A673 (cell line): ENCODE measurements around the gene UPK3A. TPM values are rescaled to one million over a fixed set of nuclear protein-coding genes. Genes with fewer than 3 reads are reported as not detected.

Experiments
- BruUV-seq: library from RNA; stranded (reverse); fragments of 400-500 nt; replicated peaks from 2 replicates; lab custom pipeline; 2021; lab: Mats Ljungman, UMichigan
- CTCF ChIA-PET: fragments of 300-600 bp; sonication (Branson Sonifier 250); formaldehyde crosslinking; loops from one replicate; lab custom pipeline; 2022; ENCODE audit warnings: antibody characterized with exemption; lab: Charles Lee
- POLR2A ChIA-PET: fragments of 300-600 bp; sonication (Branson Sonifier 250); formaldehyde crosslinking; loops from one replicate; lab custom pipeline; 2022; ENCODE audit warnings: antibody characterized with exemption; ENCODE audit not compliant: low non-redundant PET; lab: Charles Lee
- DNase-seq: peaks from one replicate; pipeline ENCODE4 v3.0.0-alpha.2; 2015; ENCODE audit warnings: low spot score
- H3K27ac ChIP-seq: fragments of 200-600 bp; sonication (generic); 2 replicates; pipeline ENCODE4 v1.5.1; 2016; ENCODE audit warnings: mixed run types, low read depth, mild to moderate bottlenecking, mixed read lengths, antibody characterized with exemption, low read length; ENCODE audit not compliant: poor library complexity, severe bottlenecking
- H3K27me3 ChIP-seq: fragments of 200-600 bp; sonication (generic); replicated peaks from 2 replicates; pipeline ENCODE4 v1.6.1; 2017; ENCODE audit warnings: mixed run types, low read depth, mild to moderate bottlenecking, mixed read lengths, antibody characterized with exemption, low read length; ENCODE audit not compliant: insufficient read depth, poor library complexity
- H3K36me3 ChIP-seq: fragments of 200-600 bp; sonication (generic); 2 replicates; pipeline ENCODE4 v1.6.1; 2016; ENCODE audit warnings: mixed run types, mild to moderate bottlenecking, mixed read lengths, antibody characterized with exemption, low read length; ENCODE audit not compliant: insufficient read depth, poor library complexity, severe bottlenecking
- H3K4me1 ChIP-seq: fragments of 200-600 bp; sonication (generic); 2 replicates; pipeline ENCODE4 v1.6.1; 2017; ENCODE audit warnings: mixed run types, mild to moderate bottlenecking, mixed read lengths, antibody characterized with exemption, low read length; ENCODE audit not compliant: insufficient read depth, poor library complexity, severe bottlenecking
- H3K4me3 ChIP-seq: fragments of 200-600 bp; sonication (generic); 2 replicates; pipeline ENCODE4 v1.5.1; 2016; ENCODE audit warnings: low read depth, mixed run types, mild to moderate bottlenecking, mixed read lengths, low read length; ENCODE audit not compliant: poor library complexity, severe bottlenecking
- H3K9me3 ChIP-seq: fragments of 200-600 bp; sonication (generic); 2 replicates; pipeline ENCODE4 v1.6.1; 2016; ENCODE audit warnings: mixed run types, low read depth, mild to moderate bottlenecking, mixed read lengths, antibody characterized with exemption, low read length; ENCODE audit not compliant: poor library complexity, severe bottlenecking
- CTCF ChIP-seq: fragments of 300-800, 200-600 bp; sonication (generic); conservative IDR thresholded peaks from 2 replicates; pipeline ENCODE4 v1.5.1; 2017; ENCODE audit warnings: low read depth, mild to moderate bottlenecking, antibody characterized with exemption, low read length, moderate library complexity, mixed read lengths
- EZH2 ChIP-seq: fragments of 200-600 bp; sonication (generic); IDR thresholded peaks from 2 replicates; pipeline ENCODE4 v1.6.1; 2017; ENCODE audit warnings: borderline replicate concordance, low read depth, mild to moderate bottlenecking, mixed read lengths, antibody characterized with exemption, low read length; ENCODE audit not compliant: poor library complexity, severe bottlenecking
- intact Hi-C: fragments of 100-400 bp; cut with micrococcal nuclease; formaldehyde crosslinking; loops from one replicate; pipeline ENCODE4 v1.10.0; 2022; ENCODE audit not compliant: unreplicated experiment
- total RNA-seq: library from RNA; stranded (reverse); gene quantifications from 2 replicates; pipeline ENCODE4 v1.2.3, GENCODE V29; 2021

UPK3A gene
- total RNA-seq, 1 experiment from 2014 or later: not detected

GRCh38 chr22:45263463-45264269, 21.1 kb upstream of the UPK3A start:
- intact Hi-C loops: no loop called here
- no peaks in the 10 kb centered on the region for H3K27me3 ChIP-seq
- no peak overlapping the region for H3K27ac ChIP-seq
- no TSS peak for BruUV-seq
- H3K9me3 ChIP-seq: no peaks in the 10 kb centered on the region
- no peak for TF ChIP-seq EZH2
- TF ChIP-seq CTCF: no peak
- H3K4me3 ChIP-seq: no peak overlapping the region
- POLR2A ChIA-PET: interaction anchor here (0.5 kb wide), 1 partner anchor 14 kb away, joined by 10 read pairs; no protein-coding TSS in a partner anchor
- DNase-seq: peak; percentile 31
- CTCF ChIA-PET: interaction anchor here (0.6 kb wide), 1 partner anchor 17 kb away, joined by 7 read pairs; no protein-coding TSS in a partner anchor
- H3K36me3 ChIP-seq: no peaks in the 10 kb centered on the region
- no peaks in the 10 kb centered on the region for H3K4me1 ChIP-seq

DNA sequence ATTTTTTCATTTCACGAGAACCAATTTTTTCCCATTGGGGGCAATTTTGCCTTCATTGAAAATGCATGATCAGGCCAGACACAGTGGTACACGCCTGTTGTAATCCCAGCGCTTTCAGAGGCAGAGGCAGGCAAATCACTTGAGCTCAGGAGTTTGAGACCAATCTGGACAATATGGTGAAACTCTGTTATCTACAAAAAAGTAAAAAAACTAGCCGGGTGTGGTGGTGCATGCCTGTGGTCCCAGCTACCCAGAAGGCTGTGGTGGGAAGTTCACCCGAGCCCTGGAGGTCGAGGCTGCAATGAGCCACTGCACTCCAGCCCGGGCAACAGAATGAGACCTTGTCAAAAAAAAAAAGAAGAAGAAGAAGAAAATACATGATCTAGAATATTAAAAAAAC, 19.2 kb upstream of the UPK3A start:
- Histone ChIP-seq H3K27ac (no peak overlapping the region), H3K4me1 (peaks cover 11% of the 10 kb centered on the region), H3K9me3 (no peaks in the 10 kb centered on the region), H3K4me3 (no peak overlapping the region), H3K27me3 (no peaks in the 10 kb centered on the region), H3K36me3 (no peaks in the 10 kb centered on the region)
- CTCF ChIA-PET: no interaction called here
- DNase-seq: no peak
- intact Hi-C loops: loop anchor here (5.0 kb wide), 1 partner anchor 272 kb away; no protein-coding TSS in a partner anchor
- TF ChIP-seq EZH2: no peak
- TF ChIP-seq CTCF: no peak
- no TSS peak for BruUV-seq
- POLR2A ChIA-PET: no interaction called here

DNA sequence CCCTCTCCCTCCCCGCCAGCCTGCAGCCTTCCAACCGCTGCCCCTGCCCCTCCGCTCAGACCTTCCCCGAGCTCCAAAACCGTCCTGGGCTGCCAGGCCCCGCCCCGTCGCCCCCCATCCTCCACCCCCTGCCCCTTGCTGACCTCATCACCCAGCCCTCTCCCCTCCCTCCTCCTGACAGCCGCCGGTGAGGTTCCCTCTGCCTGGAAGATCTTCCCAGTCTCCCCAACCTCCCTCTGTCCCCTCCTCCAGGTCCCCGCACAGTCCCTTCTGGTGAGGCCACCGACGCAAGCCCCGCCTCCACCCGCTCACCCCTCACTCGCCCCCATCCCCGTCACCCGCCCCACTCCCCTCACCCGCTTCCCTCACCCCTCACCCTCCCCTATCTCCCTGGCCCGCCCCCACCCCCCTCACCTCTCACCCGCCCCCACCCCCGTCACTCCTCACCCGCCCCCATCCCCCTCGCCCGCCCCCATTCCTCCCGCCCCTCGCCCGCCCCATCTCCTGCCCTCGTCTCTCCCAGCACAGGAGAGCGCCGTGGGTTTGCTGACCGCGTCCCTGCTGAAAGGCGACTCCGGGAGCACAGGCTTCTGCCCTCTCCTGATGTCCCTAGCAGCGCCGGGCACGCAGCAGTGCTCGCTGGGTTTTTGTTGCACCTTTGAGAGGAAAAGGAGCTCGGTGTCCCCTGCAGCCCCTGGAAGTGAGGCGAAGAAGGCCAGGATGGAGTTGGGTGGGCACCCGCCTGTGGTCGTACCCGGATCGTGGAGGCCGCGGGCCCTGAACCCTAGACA, 16.4 kb upstream of the UPK3A start:
- Histone ChIP-seq H3K4me3 (peak overlapping the region; percentile 63), H3K9me3 (no peaks in the 10 kb centered on the region), H3K36me3 (no peaks in the 10 kb centered on the region), H3K27me3 (no peaks in the 10 kb centered on the region), H3K4me1 (peaks cover 11% of the 10 kb centered on the region), H3K27ac (no peak overlapping the region)
- CTCF ChIA-PET: interaction anchor here (0.6 kb wide), 1 partner anchor 1286 kb away, joined by 3 read pairs; no protein-coding TSS in a partner anchor
- TF ChIP-seq EZH2: no peak
- no peak for TF ChIP-seq CTCF
- no peak for DNase-seq
- BruUV-seq: no TSS peak
- POLR2A ChIA-PET: interaction anchor here (0.7 kb wide), 1 partner anchor 335 kb away, joined by 4 read pairs; no protein-coding TSS in a partner anchor
- intact Hi-C loops: loop anchor here (5.0 kb wide), 1 partner anchor 269 kb away; no protein-coding TSS in a partner anchor
